HL-60 (cell line): ENCODE data around the gene PLPPR1.
A peak's percentile ranks its signal among the peaks of the same experiment; 100 is the strongest.

Source experiments
- DNase-seq, 2 experiments: peaks; one replicate each; pipeline ENCODE4 v3.0.0-alpha.2; 2010 to 2020; ENCODE audit warnings: low read depth in 1 of 2, low spot score in 1 of 2
- H3K27ac ChIP-seq: fragments of 250-450 bp; sonication (Bioruptor Pico); replicated peaks from 2 replicates; pipeline ENCODE4 v1.5.1; 2020; ENCODE audit warnings: mild to moderate bottlenecking, moderate library complexity
- H3K27me3 ChIP-seq: fragments of 250-450 bp; sonication (Bioruptor Pico); 2 replicates; pipeline ENCODE4 v1.5.1; 2021; ENCODE audit warnings: mild to moderate bottlenecking, moderate library complexity; ENCODE audit not compliant: insufficient read depth, poor library complexity, severe bottlenecking
- H3K4me3 ChIP-seq: replicated peaks from 2 replicates; pipeline ENCODE4 v1.5.1; 2011; ENCODE audit warnings: mild to moderate bottlenecking, control low read depth, low read length; ENCODE audit not compliant: insufficient read depth
- GABPA ChIP-seq: IDR thresholded peaks from 2 replicates; pipeline ENCODE4 v1.6.1; 2012; ENCODE audit warnings: low read depth
- POLR2AphosphoS5 ChIP-seq: IDR thresholded peaks from 2 replicates; pipeline ENCODE4 v1.6.1; 2012; ENCODE audit warnings: low read depth
- REST ChIP-seq: IDR thresholded peaks from 2 replicates; pipeline ENCODE4 v1.6.1; 2012; ENCODE audit warnings: low read depth; ENCODE audit not compliant: insufficient replicate concordance
- SPI1 ChIP-seq: IDR thresholded peaks from 2 replicates; pipeline ENCODE4 v1.6.1; 2012; ENCODE audit warnings: low read depth, mild to moderate bottlenecking, borderline replicate concordance
- long read RNA-seq: library from polyadenylated mRNA; unstranded; transcript quantifications from one replicate; pipeline ENCODE4 v2.0.0, GENCODE V29; 2020
- TF ChIP-seq, protein P1 (sequence below): IDR thresholded peaks from one replicate; pipeline ENCODE4 v1.5.1; 2011; ENCODE audit warnings: low read length, control low read depth, inconsistent platforms; ENCODE audit not compliant: insufficient read depth

Gene PLPPR1
- long read RNA-seq, result 0 reads

DNA sequence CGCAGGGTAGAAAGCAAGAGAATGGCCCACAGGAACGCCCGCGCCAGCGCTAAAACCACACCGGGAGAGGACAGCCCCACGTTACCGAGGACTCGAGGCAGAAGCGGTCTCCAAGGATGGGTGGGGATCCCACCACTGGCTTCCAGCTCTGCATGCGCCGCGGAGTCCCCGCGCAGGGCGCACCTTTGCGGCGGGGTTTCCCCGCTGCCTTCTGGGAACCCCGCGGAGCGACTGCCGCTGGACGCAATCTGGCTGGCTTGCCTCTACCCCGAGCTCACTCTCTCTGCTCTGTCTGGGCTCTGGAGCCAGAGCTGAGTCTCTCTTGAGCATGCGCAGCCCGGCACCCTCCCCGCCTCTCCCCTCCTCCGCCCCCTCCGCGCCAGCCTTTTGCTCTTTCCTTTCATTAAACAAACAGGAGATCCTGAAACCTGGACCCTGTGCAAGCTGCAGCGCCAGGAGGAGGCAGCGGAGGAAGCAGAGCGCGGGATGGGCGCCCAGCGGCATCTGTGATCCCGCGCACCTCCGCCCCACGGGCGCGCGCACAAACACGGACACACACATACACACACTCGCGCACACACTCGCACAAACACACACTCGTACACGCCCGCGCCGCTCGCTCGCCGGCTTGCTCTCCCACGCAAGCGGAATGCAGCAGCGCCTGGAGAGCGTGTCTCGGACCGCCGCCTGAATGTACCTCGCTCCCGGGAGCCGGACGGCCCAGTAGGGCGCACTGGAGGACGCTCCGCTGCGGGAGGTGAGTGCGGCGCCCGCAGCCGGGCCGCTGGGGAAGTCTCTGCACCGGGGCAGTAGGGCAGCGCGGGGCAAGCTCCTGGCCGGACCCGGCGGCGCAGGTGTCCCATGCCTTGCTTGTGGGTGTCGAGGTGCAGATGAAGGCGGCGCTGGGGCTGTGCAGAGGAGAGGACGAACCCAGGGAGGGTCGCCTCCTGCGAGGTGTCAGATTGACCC is at the start of gene PLPPR1:
PLPPR1 (plus strand) TSS at position 382 of the 969 bp plus-strand sequence.
- Histone ChIP-seq H3K27ac (no peak within 1 kb of the TSS), H3K4me3 (peak within 1 kb of the TSS; percentile 13; the same call in 1 of the 2 replicates), H3K27me3 (peaks cover 46% of the 10 kb centered on the region)
- DNase-seq, result no peak
- TF ChIP-seq SPI1, result no peak
- no peak for TF ChIP-seq REST
- TF ChIP-seq POLR2AphosphoS5, result no peak
- TF ChIP-seq, protein P1, sequence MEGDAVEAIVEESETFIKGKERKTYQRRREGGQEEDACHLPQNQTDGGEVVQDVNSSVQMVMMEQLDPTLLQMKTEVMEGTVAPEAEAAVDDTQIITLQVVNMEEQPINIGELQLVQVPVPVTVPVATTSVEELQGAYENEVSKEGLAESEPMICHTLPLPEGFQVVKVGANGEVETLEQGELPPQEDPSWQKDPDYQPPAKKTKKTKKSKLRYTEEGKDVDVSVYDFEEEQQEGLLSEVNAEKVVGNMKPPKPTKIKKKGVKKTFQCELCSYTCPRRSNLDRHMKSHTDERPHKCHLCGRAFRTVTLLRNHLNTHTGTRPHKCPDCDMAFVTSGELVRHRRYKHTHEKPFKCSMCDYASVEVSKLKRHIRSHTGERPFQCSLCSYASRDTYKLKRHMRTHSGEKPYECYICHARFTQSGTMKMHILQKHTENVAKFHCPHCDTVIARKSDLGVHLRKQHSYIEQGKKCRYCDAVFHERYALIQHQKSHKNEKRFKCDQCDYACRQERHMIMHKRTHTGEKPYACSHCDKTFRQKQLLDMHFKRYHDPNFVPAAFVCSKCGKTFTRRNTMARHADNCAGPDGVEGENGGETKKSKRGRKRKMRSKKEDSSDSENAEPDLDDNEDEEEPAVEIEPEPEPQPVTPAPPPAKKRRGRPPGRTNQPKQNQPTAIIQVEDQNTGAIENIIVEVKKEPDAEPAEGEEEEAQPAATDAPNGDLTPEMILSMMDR, result no peak
- no peak for TF ChIP-seq GABPA

- no peak for DNase-seq
- Histone ChIP-seq H3K27ac (no peak overlapping the region), H3K27me3 (no peaks in the 10 kb centered on the region), H3K4me3 (no peak overlapping the region)
- TF ChIP-seq GABPA, result no peak
Observed at GRCh38 chr9:100989731-100990130, 38.8 kb upstream of the PLPPR1 start.

DNA sequence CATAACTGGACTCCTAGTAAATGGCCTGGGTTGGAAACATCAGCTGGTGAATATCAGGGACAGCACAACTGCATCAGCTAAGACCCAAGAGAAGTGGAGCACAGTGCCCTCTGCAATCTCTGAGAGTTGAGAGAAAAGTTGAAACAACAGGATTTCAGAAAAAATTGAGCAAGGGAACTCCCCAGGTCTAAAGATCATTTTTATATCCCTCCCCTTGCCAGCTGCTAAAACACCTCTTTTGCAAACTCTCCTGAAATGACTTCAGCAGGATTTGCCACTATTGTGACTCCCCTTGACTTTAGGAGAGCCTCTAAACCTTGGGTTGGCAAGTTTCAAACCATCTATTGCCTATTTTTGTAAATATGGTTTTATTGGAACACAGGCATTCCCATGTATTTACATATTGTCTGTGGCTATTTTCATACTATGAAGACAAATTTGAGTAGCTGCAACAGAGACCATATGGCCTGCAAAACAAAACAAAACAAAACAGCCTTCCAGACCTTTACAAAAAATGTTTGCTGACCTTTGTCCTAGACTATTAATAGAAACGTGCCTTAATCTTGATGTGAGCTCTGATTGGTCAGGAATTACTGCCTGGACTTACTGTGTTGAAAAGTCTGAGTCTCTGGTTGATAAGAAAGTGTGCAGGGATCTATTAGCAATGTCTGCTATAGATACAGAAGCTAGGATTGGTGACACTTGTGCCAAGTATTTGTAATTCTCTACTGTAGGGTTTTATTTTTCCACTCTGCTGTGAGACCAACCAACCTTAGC is 37.7 kb upstream of the PLPPR1 start:
- TF ChIP-seq REST (no peak), GABPA (no peak), SPI1 (no peak), POLR2AphosphoS5 (no peak)
- TF ChIP-seq, protein P1, result no peak
- DNase-seq, result no peak
- Histone ChIP-seq H3K27ac (no peak overlapping the region), H3K27me3 (no peaks in the 10 kb centered on the region), H3K4me3 (no peak overlapping the region)

- TF ChIP-seq POLR2AphosphoS5, result no peak
- DNase-seq, result no peak
- no peak overlapping the region for H3K27ac ChIP-seq
- no peaks in the 10 kb centered on the region for H3K27me3 ChIP-seq
- no peak overlapping the region for H3K4me3 ChIP-seq
Observed at GRCh38 chr9:100992632-100993031, 35.9 kb upstream of the PLPPR1 start.
